IPS-15b (cell line): Measurements from ENCODE around the gene LNPEP.

Source experiments
- H3K27me3 ChIP-seq: one replicate; pipeline ENCODE4 v1.6.1; 2013; ENCODE audit warnings: low read length; ENCODE audit not compliant: control insufficient read depth, insufficient read depth
- H3K36me3 ChIP-seq: one replicate; pipeline ENCODE4 v1.6.1; 2013; ENCODE audit warnings: low read length; ENCODE audit not compliant: control insufficient read depth, insufficient read depth
- H3K4me1 ChIP-seq: one replicate; pipeline ENCODE4 v1.6.1; 2013; ENCODE audit warnings: mild to moderate bottlenecking, low read length; ENCODE audit not compliant: control insufficient read depth, insufficient read depth
- H3K4me3 ChIP-seq: one replicate; pipeline ENCODE4 v1.5.1; 2013; ENCODE audit warnings: low read depth, low read length
- H3K9ac ChIP-seq: one replicate; pipeline ENCODE4 v1.6.1; 2013; ENCODE audit warnings: low read depth, mild to moderate bottlenecking, low read length
- H3K9me3 ChIP-seq: one replicate; pipeline ENCODE4 v1.6.1; 2013; ENCODE audit warnings: mild to moderate bottlenecking, low read length; ENCODE audit not compliant: control insufficient read depth, insufficient read depth

LNPEP gene

DNA sequence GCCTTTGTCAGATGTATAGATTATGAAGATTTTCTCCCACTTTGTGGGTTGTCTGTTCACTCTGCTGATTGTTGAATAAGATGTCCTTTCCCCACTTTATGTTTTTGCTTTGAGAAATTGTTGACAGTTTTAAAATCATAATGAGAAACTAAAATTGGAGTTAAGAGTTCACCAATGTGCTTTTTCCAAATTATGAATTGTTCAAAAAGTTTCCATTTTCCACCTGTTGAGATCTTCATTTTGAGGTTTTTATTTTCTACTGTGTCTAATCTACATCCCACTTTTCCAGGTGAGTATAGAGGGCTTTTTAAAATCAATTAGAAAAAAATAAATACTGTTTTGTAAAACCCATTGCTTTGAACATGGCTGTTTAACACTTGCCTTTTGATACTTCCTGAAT lies 55.8 kb downstream of the LNPEP start:
- Histone ChIP-seq H3K9me3 (no peaks in the 10 kb centered on the region), H3K9ac (no peak overlapping the region), H3K4me1 (no peaks in the 10 kb centered on the region), H3K4me3 (no peak overlapping the region), H3K27me3 (no peaks in the 10 kb centered on the region), H3K36me3 (no peaks in the 10 kb centered on the region)

DNA sequence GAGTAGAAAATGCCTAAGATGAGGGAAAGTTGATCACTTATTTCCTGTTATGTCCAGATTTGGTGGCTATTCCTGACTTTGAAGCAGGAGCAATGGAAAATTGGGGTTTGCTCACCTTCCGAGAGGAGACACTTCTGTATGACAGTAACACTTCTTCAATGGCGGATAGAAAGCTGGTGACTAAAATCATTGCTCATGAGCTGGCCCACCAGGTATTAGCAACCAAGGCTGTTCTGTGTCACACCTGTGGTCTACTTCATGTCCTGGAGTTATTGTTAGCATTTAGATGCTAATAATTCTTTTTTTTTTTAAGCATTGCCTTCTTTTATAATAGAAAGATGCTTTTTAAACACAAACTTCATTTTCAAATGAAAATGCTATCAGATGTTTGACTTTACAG lies 57.9 kb downstream of the LNPEP start:
- Histone ChIP-seq H3K27me3 (no peaks in the 10 kb centered on the region), H3K36me3 (no peaks in the 10 kb centered on the region)

DNA sequence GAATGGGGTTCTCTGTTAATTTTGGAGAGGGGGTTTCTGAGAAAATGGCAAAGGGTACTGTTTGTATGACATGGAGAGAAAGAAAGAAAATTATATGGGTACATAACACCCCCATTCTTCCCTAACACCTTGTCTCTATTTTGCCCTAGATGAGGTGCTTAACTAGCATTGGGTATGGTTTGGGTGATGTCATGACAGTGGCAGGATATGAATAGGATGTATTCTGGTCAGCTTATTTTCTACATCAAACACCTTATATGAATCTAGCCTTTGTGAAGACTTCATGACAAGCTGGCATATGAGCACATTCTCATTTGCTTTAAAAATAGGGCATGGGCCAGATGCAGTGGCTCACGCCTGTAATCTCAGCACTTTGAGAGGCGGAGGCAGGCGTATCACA lies 58.6 kb downstream of the LNPEP start:
- Histone ChIP-seq H3K9me3 (no peaks in the 10 kb centered on the region), H3K9ac (no peak overlapping the region), H3K4me3 (no peak overlapping the region), H3K4me1 (no peaks in the 10 kb centered on the region), H3K36me3 (no peaks in the 10 kb centered on the region), H3K27me3 (no peaks in the 10 kb centered on the region)

More for the DNA sequence above, 57.9 kb downstream of the LNPEP start:
- no peaks in the 10 kb centered on the region for H3K9me3 ChIP-seq
- H3K4me1 ChIP-seq: no peaks in the 10 kb centered on the region
- no peak overlapping the region for H3K9ac ChIP-seq
- H3K4me3 ChIP-seq: no peak overlapping the region

DNA sequence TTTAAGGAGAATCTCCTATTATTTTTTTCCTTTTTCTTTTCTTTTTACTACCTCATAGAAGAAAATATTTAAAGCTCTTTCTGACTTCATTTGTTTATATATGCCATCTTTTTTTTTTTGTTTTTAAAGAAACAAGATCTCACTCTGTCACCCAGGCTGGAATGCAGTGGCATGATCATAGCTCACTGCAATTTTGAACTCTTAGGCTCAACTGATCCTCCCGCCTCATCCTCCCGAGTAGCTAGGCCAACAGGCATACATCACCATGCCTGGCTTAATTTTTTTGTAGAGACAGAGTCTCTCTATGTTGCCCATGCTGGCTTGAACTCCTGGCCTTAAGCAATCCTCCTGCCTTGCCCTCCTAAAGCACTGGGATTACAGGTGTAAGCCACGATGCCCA lies 59.5 kb downstream of the LNPEP start:
- Histone ChIP-seq H3K27me3 (no peaks in the 10 kb centered on the region), H3K9me3 (no peaks in the 10 kb centered on the region), H3K9ac (no peak overlapping the region), H3K36me3 (no peaks in the 10 kb centered on the region), H3K4me3 (no peak overlapping the region), H3K4me1 (no peaks in the 10 kb centered on the region)

DNA sequence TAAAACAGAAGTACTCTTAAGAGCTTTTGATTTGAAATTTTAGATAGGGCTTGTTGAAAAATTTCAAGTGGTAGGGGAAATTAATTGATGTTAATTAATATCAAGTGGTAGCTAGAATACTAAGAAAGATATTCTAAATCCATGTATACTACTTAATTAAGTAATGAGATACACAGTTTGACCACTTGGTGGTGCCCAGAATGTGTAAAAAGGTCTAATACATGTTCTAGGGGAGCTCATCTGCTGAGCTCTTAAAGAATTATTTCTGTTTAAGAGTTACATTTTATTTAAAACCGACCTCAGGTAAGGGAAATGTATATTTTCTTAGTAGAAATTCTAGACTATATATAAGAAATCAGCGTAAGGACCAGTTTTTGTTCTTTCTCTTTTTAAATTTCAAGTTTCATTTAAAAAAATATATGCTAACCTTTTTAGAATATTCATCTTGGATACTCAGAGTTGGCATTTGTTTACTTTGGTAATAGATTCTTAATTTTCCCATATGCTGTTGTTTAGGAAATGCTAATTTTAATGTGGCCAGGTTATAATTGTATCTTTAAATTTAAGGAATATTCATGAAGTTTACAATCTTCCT lies 61.5 kb downstream of the LNPEP start:
- Histone ChIP-seq H3K9ac (no peak overlapping the region), H3K27me3 (no peaks in the 10 kb centered on the region), H3K4me3 (no peak overlapping the region), H3K4me1 (no peaks in the 10 kb centered on the region), H3K9me3 (no peaks in the 10 kb centered on the region), H3K36me3 (no peaks in the 10 kb centered on the region)

DNA sequence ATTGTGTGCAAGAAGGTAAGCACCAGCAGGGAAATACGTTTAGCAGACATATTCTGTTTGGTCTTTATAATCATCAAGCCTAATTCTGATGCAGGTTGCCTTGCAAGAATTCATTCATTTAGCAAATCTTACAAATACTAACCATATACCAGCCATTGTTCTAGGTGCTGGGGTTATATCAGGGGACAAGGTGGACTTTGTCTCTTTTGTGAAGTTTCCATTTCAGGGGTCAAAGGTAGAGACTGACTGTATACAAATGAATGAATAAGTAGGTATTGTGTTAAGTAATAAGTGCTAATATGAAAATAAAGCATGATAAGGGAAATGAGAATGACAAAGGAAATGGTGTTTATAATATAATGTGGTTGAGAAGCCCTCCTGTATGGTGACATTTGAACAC lies 64.0 kb downstream of the LNPEP start:
- Histone ChIP-seq H3K9me3 (no peaks in the 10 kb centered on the region), H3K4me1 (no peaks in the 10 kb centered on the region), H3K4me3 (no peak overlapping the region), H3K27me3 (no peaks in the 10 kb centered on the region), H3K9ac (no peak overlapping the region), H3K36me3 (no peaks in the 10 kb centered on the region)

DNA sequence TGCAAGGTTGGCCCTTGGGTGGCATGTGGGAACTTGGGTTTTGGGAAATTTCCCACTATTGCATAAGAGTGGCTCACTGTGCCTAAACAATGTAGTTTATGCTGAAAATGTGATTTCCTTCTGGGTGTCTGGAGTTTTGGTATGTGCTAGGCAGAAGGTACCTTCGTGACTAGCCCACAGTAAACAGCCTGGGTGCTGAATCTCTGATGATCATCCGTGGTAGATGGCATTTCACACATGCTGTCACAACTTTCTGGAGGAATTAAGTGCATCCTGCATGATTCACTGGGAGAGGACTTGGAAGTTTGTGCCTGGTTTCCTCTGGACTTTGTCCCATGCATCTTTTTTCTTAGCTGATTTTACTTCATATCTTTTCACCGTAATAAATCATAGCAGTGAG lies 64.5 kb downstream of the LNPEP start:
- no peak overlapping the region for H3K9ac ChIP-seq

DNA sequence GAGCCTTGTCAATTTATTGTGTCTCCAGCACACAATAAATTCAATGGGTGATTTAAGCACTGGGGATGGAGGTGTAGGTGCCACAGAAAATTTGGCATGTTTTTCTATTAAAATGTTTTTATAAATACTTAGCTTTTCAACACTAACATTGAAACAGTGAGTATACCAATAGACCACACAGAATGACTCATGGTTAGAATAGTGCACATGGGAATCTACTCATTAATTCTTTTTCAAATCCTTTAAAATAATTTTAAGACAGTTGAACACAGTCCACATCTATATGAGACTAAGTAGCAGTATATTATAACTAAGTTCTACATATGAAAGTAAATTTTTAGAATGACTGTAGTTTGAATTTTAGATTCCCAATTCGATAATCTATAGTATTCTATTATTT lies 67.1 kb downstream of the LNPEP start:
- Histone ChIP-seq H3K9ac (no peak overlapping the region), H3K27me3 (no peaks in the 10 kb centered on the region), H3K9me3 (no peaks in the 10 kb centered on the region), H3K4me1 (no peaks in the 10 kb centered on the region), H3K4me3 (no peak overlapping the region), H3K36me3 (no peaks in the 10 kb centered on the region)

More for the DNA sequence above, 64.5 kb downstream of the LNPEP start:
- Histone ChIP-seq H3K9me3 (no peaks in the 10 kb centered on the region), H3K4me1 (no peaks in the 10 kb centered on the region), H3K4me3 (no peak overlapping the region), H3K36me3 (no peaks in the 10 kb centered on the region), H3K27me3 (no peaks in the 10 kb centered on the region)

DNA sequence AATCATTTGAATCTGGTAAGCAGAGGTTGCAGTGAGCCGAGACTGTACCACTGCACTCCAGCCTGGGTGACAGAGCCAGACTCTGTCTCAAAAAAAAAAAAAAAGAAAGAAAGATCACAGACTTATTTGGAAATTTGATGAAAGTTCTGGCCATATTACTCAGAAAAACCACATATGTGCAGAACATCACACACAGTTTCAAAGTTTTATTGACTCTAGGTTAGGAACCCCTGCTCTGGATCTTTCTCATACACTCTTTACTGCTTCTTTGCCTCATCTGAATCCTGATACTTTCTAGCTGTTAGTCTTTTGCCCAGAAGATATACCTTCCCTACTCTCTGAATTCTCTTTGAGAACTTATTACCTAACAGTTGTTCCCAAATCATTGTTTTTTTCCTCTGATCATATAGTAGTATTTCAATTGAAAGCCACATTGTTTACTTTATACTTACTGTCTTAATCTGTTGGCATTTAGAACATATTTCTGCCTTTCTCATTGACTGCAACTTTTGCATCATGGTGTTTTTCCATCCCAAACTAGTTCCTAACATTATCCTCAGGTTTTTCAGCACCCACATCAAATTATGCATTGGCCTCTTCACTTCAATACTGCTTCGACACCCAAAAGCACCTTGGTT lies 68.7 kb downstream of the LNPEP start:
- no peaks in the 10 kb centered on the region for H3K36me3 ChIP-seq

DNA sequence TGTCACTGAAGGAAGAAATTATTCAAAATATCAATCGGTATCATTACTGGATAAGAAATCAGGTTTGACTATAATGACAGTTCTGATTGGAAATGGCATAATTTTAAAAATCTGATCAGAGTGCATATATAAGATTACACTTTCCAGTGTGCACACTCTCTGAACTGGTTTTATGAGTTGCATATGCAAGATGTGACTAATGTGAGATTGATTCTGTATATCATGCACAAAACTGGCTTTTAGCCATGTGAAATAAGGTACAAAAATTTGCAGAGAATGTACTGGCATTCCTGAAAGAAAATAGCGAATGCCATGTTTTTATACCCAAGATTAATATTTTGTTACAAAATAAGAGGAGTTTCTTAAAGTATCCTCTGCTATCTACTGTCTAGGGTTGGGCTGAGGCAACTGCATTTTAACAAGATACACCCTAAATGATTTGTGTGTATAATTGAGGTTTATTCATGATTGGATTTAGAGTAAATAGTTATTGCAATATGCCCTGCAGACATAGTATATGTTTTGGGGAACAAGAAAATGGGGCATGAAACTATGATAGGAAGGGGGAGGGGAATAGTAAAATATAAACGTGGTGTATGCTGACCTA lies 70.7 kb downstream of the LNPEP start:
- no peaks in the 10 kb centered on the region for H3K36me3 ChIP-seq
- no peaks in the 10 kb centered on the region for H3K4me1 ChIP-seq
- H3K9ac ChIP-seq: no peak overlapping the region
- H3K9me3 ChIP-seq: no peaks in the 10 kb centered on the region
- no peaks in the 10 kb centered on the region for H3K27me3 ChIP-seq
- no peak overlapping the region for H3K4me3 ChIP-seq

More for the DNA sequence above, 68.7 kb downstream of the LNPEP start:
- Histone ChIP-seq H3K9me3 (no peaks in the 10 kb centered on the region), H3K4me3 (no peak overlapping the region), H3K27me3 (no peaks in the 10 kb centered on the region), H3K4me1 (no peaks in the 10 kb centered on the region), H3K9ac (no peak overlapping the region)

DNA sequence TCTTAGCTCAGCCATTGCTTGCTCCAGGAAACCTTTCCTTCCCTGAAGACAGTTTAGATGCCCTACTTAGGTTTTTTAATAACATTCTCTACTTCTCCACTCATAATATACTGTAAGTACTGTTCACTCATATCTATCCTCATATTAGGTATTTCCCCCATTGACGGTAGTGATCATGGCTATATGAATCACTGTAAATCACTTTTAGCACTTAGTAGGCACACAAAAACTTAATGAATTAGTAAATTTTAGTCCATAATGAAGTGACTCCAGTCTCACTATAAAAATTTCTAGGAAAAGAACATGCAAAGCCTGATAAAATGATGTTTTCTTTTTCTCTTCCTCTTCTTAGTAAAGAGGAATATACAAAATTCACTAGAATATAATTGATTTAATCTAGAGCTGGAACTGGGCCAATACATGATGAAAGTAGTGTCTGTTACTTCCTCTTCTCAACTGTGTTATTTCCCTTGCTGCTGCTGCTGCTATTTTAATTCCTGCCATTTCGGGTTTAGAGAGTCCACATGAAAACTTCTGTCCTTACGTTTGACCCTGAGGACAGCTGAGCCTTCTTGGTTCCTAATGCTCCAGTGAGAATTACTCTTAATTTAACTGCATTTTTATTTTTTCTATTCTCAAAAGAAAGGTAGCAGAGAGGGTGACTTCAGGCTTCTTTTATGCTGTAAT lies 73.5 kb downstream of the LNPEP start:
- Histone ChIP-seq H3K9ac (no peak overlapping the region), H3K4me1 (no peaks in the 10 kb centered on the region), H3K4me3 (no peak overlapping the region), H3K36me3 (no peaks in the 10 kb centered on the region), H3K9me3 (no peaks in the 10 kb centered on the region), H3K27me3 (no peaks in the 10 kb centered on the region)

DNA sequence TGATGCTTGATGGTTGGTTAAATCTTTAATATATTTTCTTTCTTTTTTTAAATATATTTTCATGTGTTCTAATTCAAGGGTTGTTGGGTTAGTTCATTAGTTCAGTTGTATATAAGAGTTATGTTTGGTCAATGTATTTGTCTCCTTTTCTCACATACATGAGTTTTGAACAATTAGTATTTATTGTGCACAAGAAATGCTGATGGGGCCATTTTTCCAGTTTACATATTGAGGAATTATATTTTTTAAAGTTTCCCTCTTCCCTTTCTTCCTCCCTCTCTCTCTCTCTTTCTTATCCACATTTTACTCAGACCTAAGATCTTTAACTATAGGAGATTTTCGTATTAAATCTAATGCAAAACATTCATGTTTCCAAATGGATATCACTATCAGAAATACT lies 74.0 kb downstream of the LNPEP start:
- Histone ChIP-seq H3K36me3 (no peaks in the 10 kb centered on the region), H3K4me1 (no peaks in the 10 kb centered on the region), H3K9ac (no peak overlapping the region)

More for the DNA sequence above, 74.0 kb downstream of the LNPEP start:
- no peaks in the 10 kb centered on the region for H3K27me3 ChIP-seq
- no peak overlapping the region for H3K4me3 ChIP-seq
- H3K9me3 ChIP-seq: no peaks in the 10 kb centered on the region
